Measurements from ENCODE around the gene CD200R1. TPM values are rescaled to one million over a fixed set of nuclear protein-coding genes. Genes with fewer than 3 reads are reported as not detected.

The CD200R1 gene
- total RNA-seq, 2 experiments from 2014 or later = 11.4 to 11.6 TPM

GRCh38 chr3:112904786-112905185, 70.1 kb downstream of the CD200R1 start:
- Mint-ChIP-seq H3K4me1 (peaks cover 9% of the 10 kb centered on the region), H3K27ac (no peak overlapping the region), H3K36me3 (peaks cover 8% of the 10 kb centered on the region), H3K4me3 (no peak overlapping the region), H3K9me3 (peaks cover 9% of the 10 kb centered on the region), H3K27me3 (peaks cover 2% of the 10 kb centered on the region)
- POLR2A ChIA-PET = no interaction called here
- ATAC-seq (ENCODE audit: low read depth) (no peak), DNase-seq (no peak)

- H3K27ac Mint-ChIP-seq = no peak overlapping the region
- peaks cover 9% of the 10 kb centered on the region for H3K9me3 Mint-ChIP-seq
- H3K27me3 Mint-ChIP-seq = peaks cover 4% of the 10 kb centered on the region
- POLR2A ChIA-PET = no interaction called here
- H3K4me3 Mint-ChIP-seq = no peak overlapping the region
- DNase-seq (no peak), ATAC-seq (ENCODE audit: low read depth) (no peak)
- H3K4me1 Mint-ChIP-seq = peaks cover 1% of the 10 kb centered on the region
- H3K36me3 Mint-ChIP-seq = peaks cover 8% of the 10 kb centered on the region
These were observed 74.8 kb downstream of the CD200R1 start for GRCh38 chr3:112900113-112900512.

- H3K4me1 Mint-ChIP-seq = peaks cover 1% of the 10 kb centered on the region
- peaks cover 1% of the 10 kb centered on the region for H3K9me3 Mint-ChIP-seq
- POLR2A ChIA-PET = no interaction called here
- peaks cover 2% of the 10 kb centered on the region for H3K27me3 Mint-ChIP-seq
- H3K4me3 Mint-ChIP-seq = no peak overlapping the region
- peaks cover 3% of the 10 kb centered on the region for H3K36me3 Mint-ChIP-seq
- ATAC-seq (ENCODE audit: low read depth) (no peak), DNase-seq (no peak)
- H3K27ac Mint-ChIP-seq = no peak overlapping the region
These were observed 77.1 kb downstream of the CD200R1 start for GRCh38 chr3:112897791-112898190.

GRCh38 chr3:112894258-112894657, 80.6 kb downstream of the CD200R1 start:
- Mint-ChIP-seq H3K9me3 (peaks cover 2% of the 10 kb centered on the region), H3K27me3 (peaks cover 2% of the 10 kb centered on the region), H3K36me3 (no peaks in the 10 kb centered on the region), H3K4me1 (no peaks in the 10 kb centered on the region), H3K4me3 (no peak overlapping the region), H3K27ac (no peak overlapping the region)
- no peak for ATAC-seq (ENCODE audit: low read depth)
- DNase-seq = no peak
- POLR2A ChIA-PET = no interaction called here

- Mint-ChIP-seq H3K36me3 (no peaks in the 10 kb centered on the region), H3K9me3 (peaks cover 2% of the 10 kb centered on the region), H3K27ac (no peak overlapping the region), H3K4me1 (no peaks in the 10 kb centered on the region), H3K27me3 (no peaks in the 10 kb centered on the region), H3K4me3 (no peak overlapping the region)
- POLR2A ChIA-PET = no interaction called here
- DNase-seq (no peak), ATAC-seq (ENCODE audit: low read depth) (no peak)
These were observed 85.5 kb downstream of the CD200R1 start for GRCh38 chr3:112889357-112889756.

GRCh38 chr3:112888381-112889085, 86.4 kb downstream of the CD200R1 start:
- ATAC-seq (ENCODE audit: low read depth) (no peak), DNase-seq (no peak)
- Mint-ChIP-seq H3K27me3 (no peaks in the 10 kb centered on the region), H3K9me3 (peaks cover 2% of the 10 kb centered on the region), H3K36me3 (peaks cover 3% of the 10 kb centered on the region), H3K27ac (no peak overlapping the region), H3K4me3 (no peak overlapping the region), H3K4me1 (no peaks in the 10 kb centered on the region)
- POLR2A ChIA-PET = no interaction called here

- Mint-ChIP-seq H3K4me3 (no peak overlapping the region), H3K27ac (no peak overlapping the region), H3K4me1 (no peaks in the 10 kb centered on the region), H3K36me3 (peaks cover 3% of the 10 kb centered on the region), H3K27me3 (no peaks in the 10 kb centered on the region), H3K9me3 (no peaks in the 10 kb centered on the region)
- DNase-seq = no peak
- no peak for ATAC-seq (ENCODE audit: low read depth)
- POLR2A ChIA-PET = no interaction called here
These were observed 90.1 kb downstream of the CD200R1 start for GRCh38 chr3:112884678-112885290.

- no peaks in the 10 kb centered on the region for H3K4me1 Mint-ChIP-seq
- DNase-seq = no peak
- H3K27ac Mint-ChIP-seq = no peak overlapping the region
These were observed 93.0 kb downstream of the CD200R1 start for GRCh38 chr3:112881891-112882290.

GRCh38 chr3:112875561-112875960, 99.3 kb downstream of the CD200R1 start:
- Mint-ChIP-seq H3K27me3 (no peaks in the 10 kb centered on the region), H3K27ac (no peak overlapping the region), H3K36me3 (peaks cover 13% of the 10 kb centered on the region), H3K4me1 (peaks cover 3% of the 10 kb centered on the region), H3K4me3 (no peak overlapping the region), H3K9me3 (peaks cover 16% of the 10 kb centered on the region)
- no peak for ATAC-seq (ENCODE audit: low read depth)
- POLR2A ChIA-PET = no interaction called here
- DNase-seq = no peak

More at GRCh38 chr3:112881891-112882290, 93.0 kb downstream of the CD200R1 start:
- H3K4me3 Mint-ChIP-seq = no peak overlapping the region
- H3K36me3 Mint-ChIP-seq = peaks cover 3% of the 10 kb centered on the region
- no peaks in the 10 kb centered on the region for H3K27me3 Mint-ChIP-seq
- no peak for ATAC-seq (ENCODE audit: low read depth)
- POLR2A ChIA-PET = no interaction called here
- H3K9me3 Mint-ChIP-seq = peaks cover 2% of the 10 kb centered on the region

- Mint-ChIP-seq H3K36me3 (peaks cover 19% of the 10 kb centered on the region), H3K27me3 (no peaks in the 10 kb centered on the region), H3K27ac (no peak overlapping the region), H3K9me3 (peaks cover 23% of the 10 kb centered on the region), H3K4me1 (peaks cover 3% of the 10 kb centered on the region), H3K4me3 (no peak overlapping the region)
- ATAC-seq (ENCODE audit: low read depth) (no peak), DNase-seq (no peak)
- POLR2A ChIA-PET = no interaction called here
These were observed 100.2 kb downstream of the CD200R1 start for GRCh38 chr3:112874725-112875124.

- H3K4me3 Mint-ChIP-seq = no peak overlapping the region
These were observed 101.3 kb downstream of the CD200R1 start for GRCh38 chr3:112873632-112874031.

GRCh38 chr3:112871735-112872134, 103.2 kb downstream of the CD200R1 start:
- POLR2A ChIA-PET = no interaction called here
- peaks cover 3% of the 10 kb centered on the region for H3K4me1 Mint-ChIP-seq
- no peak overlapping the region for H3K4me3 Mint-ChIP-seq
- DNase-seq = no peak
- peaks cover 25% of the 10 kb centered on the region for H3K36me3 Mint-ChIP-seq
- H3K27ac Mint-ChIP-seq = no peak overlapping the region
- H3K9me3 Mint-ChIP-seq = peaks cover 29% of the 10 kb centered on the region
- no peaks in the 10 kb centered on the region for H3K27me3 Mint-ChIP-seq
- ATAC-seq (ENCODE audit: low read depth) = no peak

More at GRCh38 chr3:112873632-112874031, 101.3 kb downstream of the CD200R1 start:
- H3K4me1 Mint-ChIP-seq = peaks cover 3% of the 10 kb centered on the region
- POLR2A ChIA-PET = no interaction called here
- no peaks in the 10 kb centered on the region for H3K27me3 Mint-ChIP-seq
- DNase-seq = no peak
- peaks cover 28% of the 10 kb centered on the region for H3K9me3 Mint-ChIP-seq
- no peak overlapping the region for H3K27ac Mint-ChIP-seq
- ATAC-seq (ENCODE audit: low read depth) = no peak
- H3K36me3 Mint-ChIP-seq = peaks cover 21% of the 10 kb centered on the region
